HG02623 (cell line): ENCODE data around the gene MRC1.

Experiments
- ATAC-seq: cut with Tn5 transposase; IDR thresholded peaks from one replicate; pipeline ENCODE4 v1.9.1; 2021; ENCODE audit warnings: moderate library complexity; ENCODE audit not compliant: unreplicated experiment

Gene MRC1

GRCh38 chr10:17795083-17795482 lies 14.1 kb upstream of the MRC1 start:
- no peak for ATAC-seq

- ATAC-seq: no peak
Measured at GRCh38 chr10:17795813-17796594, 13.1 kb upstream of the MRC1 start.

GRCh38 chr10:17801507-17801906 lies 7.6 kb upstream of the MRC1 start:
- ATAC-seq: no peak

DNA sequence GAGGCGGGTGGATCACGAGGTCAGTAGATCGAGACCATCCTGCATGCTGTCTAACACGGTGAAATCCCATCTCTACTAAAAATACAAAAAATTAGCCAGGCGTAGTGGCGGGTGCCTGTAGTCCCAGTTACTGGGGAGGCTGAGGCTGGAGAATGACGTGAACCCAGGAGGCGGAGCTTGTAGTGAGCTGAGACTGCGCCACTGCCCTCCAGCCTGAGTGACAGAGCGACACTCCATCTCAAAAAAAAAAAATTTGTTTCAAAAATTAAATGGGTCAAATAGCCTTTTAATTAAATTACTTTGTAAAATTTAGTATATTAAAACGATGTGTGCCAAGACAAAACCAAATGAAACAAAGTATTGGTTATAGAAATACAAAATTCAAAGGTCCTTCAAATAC lies 6.8 kb upstream of the MRC1 start:
- ATAC-seq: no peak

GRCh38 chr10:17802976-17803375 lies 6.2 kb upstream of the MRC1 start:
- no peak for ATAC-seq

- ATAC-seq: peak; percentile 15
Measured at GRCh38 chr10:17805330-17805729, 3.8 kb upstream of the MRC1 start.

GRCh38 chr10:17805921-17806577 lies 3.1 kb upstream of the MRC1 start:
- ATAC-seq: peak; percentile 82

GRCh38 chr10:17811146-17811865 lies 2.2 kb downstream of the MRC1 start:
- no peak for ATAC-seq

GRCh38 chr10:17814973-17815372 lies 5.8 kb downstream of the MRC1 start:
- ATAC-seq: no peak

DNA sequence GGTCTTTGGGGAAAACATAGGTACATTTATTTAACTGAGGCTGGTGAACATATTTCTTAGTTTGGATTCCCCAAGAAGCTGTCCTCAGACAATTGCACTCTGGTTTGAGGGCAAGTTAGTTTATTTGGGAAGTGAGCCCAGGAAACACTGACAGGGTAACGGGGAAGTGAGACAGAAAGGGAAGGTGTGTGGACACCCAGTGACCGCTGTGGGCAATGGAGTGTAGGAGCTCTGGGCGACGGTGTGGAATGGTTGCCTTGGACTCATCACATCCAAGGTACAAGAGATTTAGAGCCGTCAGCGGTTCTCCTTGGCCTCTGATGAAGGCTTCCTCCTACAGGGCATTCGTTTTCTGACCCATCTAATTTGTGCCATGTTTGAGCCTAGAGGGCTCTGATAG lies 7.1 kb downstream of the MRC1 start:
- no peak for ATAC-seq

DNA sequence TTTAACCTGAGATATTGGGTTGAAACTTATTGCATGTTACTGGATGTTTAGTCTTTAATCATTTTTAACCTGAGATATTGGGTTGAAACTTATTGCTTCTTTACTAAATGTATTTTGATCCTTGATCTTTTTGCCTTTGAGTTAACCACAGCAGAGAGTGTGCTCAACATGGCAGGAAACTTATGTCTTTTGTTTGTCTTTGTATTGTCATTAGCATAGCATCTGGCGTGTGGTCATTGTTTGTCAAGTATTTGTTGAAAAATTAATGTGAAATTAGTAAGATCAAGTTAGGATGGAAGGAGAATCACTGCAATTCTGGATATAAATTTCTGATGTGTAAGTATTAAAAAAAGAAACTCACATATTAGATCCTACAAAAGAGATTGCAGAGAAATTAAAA lies 8.2 kb downstream of the MRC1 start:
- ATAC-seq: no peak

GRCh38 chr10:17817790-17818189 lies 8.6 kb downstream of the MRC1 start:
- ATAC-seq: no peak

DNA sequence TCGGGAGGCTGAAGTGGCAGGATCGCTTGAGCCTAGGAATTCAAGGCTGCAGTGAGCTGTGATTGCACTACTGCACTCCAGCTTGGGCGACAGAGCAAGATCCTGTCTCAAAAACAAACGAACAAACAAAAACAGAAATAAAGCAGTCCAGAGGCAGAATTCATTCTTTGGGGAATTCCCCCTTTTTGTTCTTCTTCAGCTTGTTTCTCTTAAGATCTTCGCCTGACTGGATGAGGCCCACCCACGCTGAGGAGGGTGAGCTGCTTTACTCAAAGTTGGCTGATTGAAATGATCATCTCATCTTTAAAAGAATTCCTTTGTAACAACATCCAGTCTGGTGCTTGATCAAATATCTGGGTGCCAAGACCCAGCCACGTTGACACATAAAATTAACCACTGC lies 10.7 kb downstream of the MRC1 start:
- no peak for ATAC-seq

DNA sequence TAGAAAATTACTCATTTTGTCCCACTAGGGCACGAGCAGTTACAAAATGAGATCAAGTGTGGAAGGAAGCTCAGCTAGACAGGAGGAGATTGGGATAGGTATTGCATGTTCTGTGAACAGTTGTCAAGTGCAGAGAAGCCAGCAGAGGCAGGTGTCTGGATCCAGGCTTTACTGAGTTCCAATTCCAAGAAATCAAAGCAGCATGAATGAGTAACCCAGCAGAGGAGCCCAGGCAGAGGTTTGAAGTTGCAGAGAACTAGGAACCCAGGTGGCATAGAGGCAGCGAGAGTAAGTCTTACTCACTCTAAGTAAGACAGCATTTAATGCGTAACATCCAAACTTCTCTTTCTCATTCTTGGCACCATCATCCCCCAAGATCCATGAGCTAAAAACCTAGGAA lies 11.8 kb downstream of the MRC1 start:
- ATAC-seq: no peak

GRCh38 chr10:17821893-17822292 lies 12.7 kb downstream of the MRC1 start:
- no peak for ATAC-seq

DNA sequence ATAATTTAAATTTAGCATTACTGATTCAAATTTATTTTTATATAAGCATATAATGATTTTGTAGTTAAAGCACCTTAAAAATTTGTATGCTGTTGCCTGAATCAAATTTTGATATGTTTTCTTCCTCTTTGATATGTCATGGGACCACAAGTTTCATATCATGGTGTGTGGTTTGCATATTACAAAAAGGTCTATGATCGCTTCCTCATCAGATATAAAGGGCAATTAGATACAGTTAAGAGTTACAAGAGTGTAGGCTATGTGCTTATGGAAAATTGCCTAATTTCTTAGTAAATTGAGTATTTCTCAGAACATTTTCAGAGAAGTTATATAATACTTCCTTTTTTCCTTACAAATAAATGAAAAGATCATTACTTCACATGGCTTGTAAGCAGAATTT lies 22.2 kb downstream of the MRC1 start:
- no peak for ATAC-seq

DNA sequence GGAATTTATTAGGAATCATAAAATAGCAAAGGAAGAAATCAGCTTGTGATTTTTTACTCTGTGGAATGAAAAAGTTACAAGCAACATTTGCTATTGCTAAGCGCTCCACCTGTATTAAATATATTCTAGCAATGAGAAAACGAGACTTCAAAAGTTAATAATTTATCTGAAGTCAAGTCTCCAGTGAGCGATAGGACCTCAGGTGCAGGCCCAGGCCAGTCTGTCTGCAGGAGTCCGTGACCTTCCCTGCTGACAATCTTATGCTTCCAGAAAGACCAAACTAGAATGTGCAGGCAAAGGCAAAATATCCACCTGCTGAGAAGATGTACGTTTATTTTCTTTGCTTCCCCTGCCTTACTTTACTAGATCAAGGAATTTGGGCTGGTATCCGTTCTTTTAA lies 22.7 kb downstream of the MRC1 start:
- ATAC-seq: no peak

DNA sequence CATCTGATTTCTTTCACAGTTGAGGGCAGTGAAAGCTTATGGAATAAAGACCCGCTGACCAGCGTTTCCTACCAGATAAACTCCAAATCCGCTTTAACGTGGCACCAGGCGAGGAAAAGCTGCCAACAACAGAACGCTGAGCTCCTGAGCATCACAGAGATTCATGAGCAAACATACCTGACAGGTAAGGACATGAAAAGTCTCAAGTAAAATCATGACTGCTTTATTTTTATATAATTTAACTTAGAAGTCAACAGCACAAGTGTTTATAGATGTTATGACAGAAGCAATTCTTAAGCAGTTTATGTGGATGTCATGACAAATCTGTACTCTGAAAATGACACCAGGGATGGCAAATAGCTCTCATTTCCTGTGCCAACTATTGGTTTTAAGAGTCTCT lies 24.5 kb downstream of the MRC1 start:
- no peak for ATAC-seq

DNA sequence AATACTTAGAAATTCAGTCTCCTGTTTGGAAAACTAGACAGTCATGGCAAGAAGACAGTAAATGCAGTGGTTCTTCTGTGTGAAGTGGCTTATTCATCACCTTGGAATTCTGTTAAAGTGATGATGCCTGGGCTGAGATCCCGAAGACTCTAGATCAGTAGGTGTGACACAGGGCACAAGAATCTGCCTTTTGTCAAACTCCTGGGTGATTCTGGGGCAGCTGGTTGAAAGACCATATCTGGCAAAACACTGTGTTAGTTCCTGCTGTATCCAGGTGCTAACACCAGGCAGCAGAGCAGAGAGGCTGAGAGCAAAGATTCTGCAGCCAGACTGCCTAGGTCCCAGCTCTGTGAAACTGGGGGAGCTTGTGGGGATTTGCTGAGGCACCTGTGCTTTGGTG lies 26.5 kb downstream of the MRC1 start:
- no peak for ATAC-seq

DNA sequence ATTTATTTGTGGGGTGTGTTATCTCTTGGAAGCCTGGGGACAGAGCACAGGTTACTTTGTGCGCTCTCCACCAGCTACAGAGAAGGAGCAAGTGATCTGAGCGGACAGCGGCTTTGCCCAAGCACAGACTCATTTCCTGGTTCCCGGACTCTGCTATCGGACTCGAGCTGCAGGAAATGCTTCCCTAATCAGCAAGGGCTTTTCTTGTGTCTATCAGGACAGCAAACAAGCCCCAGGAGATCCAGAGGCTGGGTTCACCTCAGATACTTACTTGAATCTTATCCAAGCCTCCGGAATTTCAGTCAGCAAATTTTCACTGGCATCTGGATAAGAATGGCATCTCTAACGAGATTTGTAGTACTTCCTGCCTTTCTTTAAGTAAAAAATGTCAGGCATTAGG lies 27.8 kb downstream of the MRC1 start:
- ATAC-seq: no peak

DNA sequence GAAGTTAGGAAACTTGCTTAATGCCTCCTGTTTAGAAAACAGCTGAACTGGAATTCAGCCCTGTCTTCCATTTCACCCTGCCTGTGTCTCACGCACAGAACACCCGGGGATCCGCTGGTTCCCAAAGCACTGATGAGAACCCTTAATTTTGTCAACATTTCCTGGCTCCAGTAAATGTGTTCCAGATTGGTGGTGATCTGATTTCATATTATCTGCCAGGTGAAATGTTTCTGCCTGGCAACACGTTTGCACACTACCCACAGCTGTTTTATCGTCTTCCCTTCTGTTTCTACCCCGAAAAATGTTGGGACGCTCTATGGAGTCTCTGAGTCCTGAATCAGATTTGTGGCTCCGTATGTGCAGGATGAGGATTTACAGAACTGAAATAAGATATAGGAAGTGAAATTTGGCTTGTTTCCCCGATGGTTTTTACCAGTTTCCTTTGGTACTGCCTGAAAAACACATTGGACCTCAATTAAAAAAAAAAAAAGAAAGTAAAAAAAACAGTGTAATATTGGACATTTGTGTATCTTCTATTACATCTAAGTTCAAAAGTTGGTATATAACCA lies 29.0 kb downstream of the MRC1 start:
- no peak for ATAC-seq

DNA sequence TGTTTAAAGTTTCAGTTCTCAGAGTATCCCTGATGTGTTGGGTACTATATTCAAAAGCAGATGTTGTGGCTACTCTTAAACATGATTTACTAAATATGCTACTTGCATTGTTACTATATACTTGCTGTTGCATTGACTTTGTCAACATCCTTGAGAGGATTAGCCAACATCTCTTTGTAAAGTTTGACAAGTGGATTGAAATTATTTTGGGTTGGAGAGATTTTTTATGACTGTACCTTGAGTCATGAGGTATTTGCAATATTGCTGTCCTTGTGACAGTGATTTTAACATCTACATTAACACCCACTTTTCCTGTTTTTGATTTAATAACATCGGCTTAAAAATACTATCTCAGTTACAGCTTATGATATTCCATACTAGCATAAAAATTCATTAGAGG lies 31.9 kb downstream of the MRC1 start:
- no peak for ATAC-seq
